ENCODE data around the gene PGM2. TPM values are rescaled to one million over a fixed set of nuclear protein-coding genes. Genes with fewer than 3 reads are reported as not detected.

PGM2 gene
- polyA plus RNA-seq, 3 donors from 2014 or later: 26.6 to 31.0 (median 30.1) TPM

- H3K36me3 Mint-ChIP-seq: peaks cover 7 to 24% (median 10%) of the 10 kb centered on the region in 3 donors
- peaks cover 25 to 54% of the 10 kb centered on the region in 2 donors for H3K4me1 Mint-ChIP-seq
- no peak for DNase-seq
- H3K4me3 Mint-ChIP-seq: no peak overlapping the region
- H3K27ac Mint-ChIP-seq: no peak overlapping the region
- H3K9me3 Mint-ChIP-seq: no peaks in the 10 kb centered on the region
- peaks cover 0 to 2% (median 0%) of the 10 kb centered on the region in 3 donors for H3K27me3 Mint-ChIP-seq (ENCODE audit: low read depth in 3 of 3)
These were observed 76.5 kb downstream of the PGM2 start for GRCh38 chr4:37902738-37903693.

- H3K27ac Mint-ChIP-seq: no peak overlapping the region
- no peak overlapping the region for H3K4me3 Mint-ChIP-seq
These were observed 77.4 kb downstream of the PGM2 start for GRCh38 chr4:37903901-37904300.

GRCh38 chr4:37904824-37905223 lies 78.3 kb downstream of the PGM2 start:
- Mint-ChIP-seq H3K27me3 (ENCODE audit: low read depth in 3 of 3) (peaks cover 0 to 2% (median 0%) of the 10 kb centered on the region in 3 donors), H3K9me3 (no peaks in the 10 kb centered on the region), H3K4me1 (peaks cover 25 to 57% of the 10 kb centered on the region in 2 donors), H3K36me3 (peaks cover 7 to 24% (median 10%) of the 10 kb centered on the region in 3 donors), H3K27ac (no peak overlapping the region), H3K4me3 (no peak overlapping the region)
- DNase-seq: no peak

More at GRCh38 chr4:37903901-37904300, 77.4 kb downstream of the PGM2 start:
- Mint-ChIP-seq H3K4me1 (peaks cover 28 to 59% of the 10 kb centered on the region in 2 donors), H3K9me3 (no peaks in the 10 kb centered on the region), H3K27me3 (ENCODE audit: low read depth in 3 of 3) (peaks cover 0 to 2% (median 0%) of the 10 kb centered on the region in 3 donors), H3K36me3 (peaks cover 7 to 29% (median 10%) of the 10 kb centered on the region in 3 donors)
- DNase-seq: no peak

GRCh38 chr4:37905533-37906169 lies 79.2 kb downstream of the PGM2 start:
- no peak for DNase-seq
- H3K9me3 Mint-ChIP-seq: no peaks in the 10 kb centered on the region
- peaks cover 22 to 57% of the 10 kb centered on the region in 2 donors for H3K4me1 Mint-ChIP-seq
- peaks cover 4 to 24% (median 10%) of the 10 kb centered on the region in 3 donors for H3K36me3 Mint-ChIP-seq
- H3K27ac Mint-ChIP-seq: no peak overlapping the region
- H3K4me3 Mint-ChIP-seq: no peak overlapping the region
- H3K27me3 Mint-ChIP-seq (ENCODE audit: low read depth in 3 of 3): peaks cover 0 to 2% (median 0%) of the 10 kb centered on the region in 3 donors

GRCh38 chr4:37908488-37909331 lies 82.2 kb downstream of the PGM2 start:
- H3K4me1 Mint-ChIP-seq: peaks cover 16 to 54% of the 10 kb centered on the region in 2 donors
- no peak for DNase-seq
- H3K27ac Mint-ChIP-seq: no peak overlapping the region
- H3K9me3 Mint-ChIP-seq: no peaks in the 10 kb centered on the region
- H3K27me3 Mint-ChIP-seq (ENCODE audit: low read depth in 3 of 3): no peaks in the 10 kb centered on the region
- H3K4me3 Mint-ChIP-seq: no peak overlapping the region
- H3K36me3 Mint-ChIP-seq: peaks cover 0 to 9% (median 0%) of the 10 kb centered on the region in 3 donors

GRCh38 chr4:37909332-37910090 lies 83.0 kb downstream of the PGM2 start:
- Mint-ChIP-seq H3K4me3 (no peak overlapping the region), H3K27ac (no peak overlapping the region), H3K4me1 (peaks cover 15 to 52% of the 10 kb centered on the region in 2 donors), H3K9me3 (no peaks in the 10 kb centered on the region), H3K36me3 (peaks cover 0 to 9% (median 0%) of the 10 kb centered on the region in 3 donors), H3K27me3 (ENCODE audit: low read depth in 3 of 3) (no peaks in the 10 kb centered on the region)
- no peak for DNase-seq

GRCh38 chr4:37910091-37910486 lies 83.6 kb downstream of the PGM2 start:
- DNase-seq: no peak
- H3K9me3 Mint-ChIP-seq: no peaks in the 10 kb centered on the region
- peaks cover 0 to 9% (median 0%) of the 10 kb centered on the region in 3 donors for H3K36me3 Mint-ChIP-seq
- no peak overlapping the region for H3K27ac Mint-ChIP-seq
- peaks cover 15 to 52% of the 10 kb centered on the region in 2 donors for H3K4me1 Mint-ChIP-seq
- H3K27me3 Mint-ChIP-seq (ENCODE audit: low read depth in 3 of 3): no peaks in the 10 kb centered on the region
- no peak overlapping the region for H3K4me3 Mint-ChIP-seq

Other genes starting within 250 kb of the PGM2 start
- 1 to 10 TPM; 1.9 to 4.3 (median 3.5) TPM for gene RELL1, start 140.3 kb upstream of the PGM2 start, polyA plus RNA-seq
- 10 to 100 TPM; 15.2 to 33.3 (median 18.0) TPM for gene TBC1D1, start 64.4 kb downstream of the PGM2 start, polyA plus RNA-seq
- gene PTTG2, start 133.7 kb downstream of the PGM2 start, polyA plus RNA-seq: not detected